ENCODE data around the gene WNK1. TPM values are rescaled to one million over a fixed set of nuclear protein-coding genes. Genes with fewer than 3 reads are reported as not detected.

WNK1 gene
- total and polyA plus RNA-seq, 11 donors: 59.9 to 373 (median 290) TPM

DNA sequence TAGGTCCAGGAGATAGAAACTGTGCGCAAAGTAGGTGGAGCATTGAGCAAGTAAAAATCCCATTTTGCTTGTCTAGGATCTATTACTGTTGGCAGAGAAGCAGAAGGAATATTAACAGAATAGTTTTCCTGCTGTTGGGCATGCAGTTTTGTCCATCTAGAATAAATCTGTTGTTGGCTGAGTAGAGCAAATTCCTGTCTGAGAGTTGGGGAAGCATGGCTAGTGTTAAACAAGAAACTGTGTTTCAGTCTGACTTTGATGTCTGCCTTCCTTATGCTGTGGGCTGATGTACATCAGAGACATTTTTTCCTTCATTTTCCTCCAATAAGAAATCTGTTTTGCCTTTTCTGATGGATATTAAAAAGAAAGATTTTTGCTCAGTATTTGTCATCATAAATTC is 99.0 kb downstream of the WNK1 start:
- intact Hi-C loops (cut with DNase I): no loop called here
- Histone ChIP-seq H3K4me3 (no peak overlapping the region), H3K27me3 (no peaks in the 10 kb centered on the region), H3K36me3 (peaks cover 0 to 2% (median 0%) of the 10 kb centered on the region in 9 donors), H3K27ac (peak overlapping the region in 3 of 12 donors; percentile 9 to 44 (median 33)), H3K9me3 (no peaks in the 10 kb centered on the region), H3K4me1 (peaks cover 0 to 53% (median 27%) of the 10 kb centered on the region in 12 donors)
- DNase-seq (no peak), ATAC-seq (no peak)
- TF ChIP-seq, protein P1, sequence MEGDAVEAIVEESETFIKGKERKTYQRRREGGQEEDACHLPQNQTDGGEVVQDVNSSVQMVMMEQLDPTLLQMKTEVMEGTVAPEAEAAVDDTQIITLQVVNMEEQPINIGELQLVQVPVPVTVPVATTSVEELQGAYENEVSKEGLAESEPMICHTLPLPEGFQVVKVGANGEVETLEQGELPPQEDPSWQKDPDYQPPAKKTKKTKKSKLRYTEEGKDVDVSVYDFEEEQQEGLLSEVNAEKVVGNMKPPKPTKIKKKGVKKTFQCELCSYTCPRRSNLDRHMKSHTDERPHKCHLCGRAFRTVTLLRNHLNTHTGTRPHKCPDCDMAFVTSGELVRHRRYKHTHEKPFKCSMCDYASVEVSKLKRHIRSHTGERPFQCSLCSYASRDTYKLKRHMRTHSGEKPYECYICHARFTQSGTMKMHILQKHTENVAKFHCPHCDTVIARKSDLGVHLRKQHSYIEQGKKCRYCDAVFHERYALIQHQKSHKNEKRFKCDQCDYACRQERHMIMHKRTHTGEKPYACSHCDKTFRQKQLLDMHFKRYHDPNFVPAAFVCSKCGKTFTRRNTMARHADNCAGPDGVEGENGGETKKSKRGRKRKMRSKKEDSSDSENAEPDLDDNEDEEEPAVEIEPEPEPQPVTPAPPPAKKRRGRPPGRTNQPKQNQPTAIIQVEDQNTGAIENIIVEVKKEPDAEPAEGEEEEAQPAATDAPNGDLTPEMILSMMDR (IDR thresholded peaks at IDR 0.05): no peak
- TF ChIP-seq POLR2A (IDR thresholded peaks at IDR 0.05): no peak
- WGBS, 4 donors: 86 to 95% (median 94%) methylated on average over 1 of the region's 1 CpG

DNA sequence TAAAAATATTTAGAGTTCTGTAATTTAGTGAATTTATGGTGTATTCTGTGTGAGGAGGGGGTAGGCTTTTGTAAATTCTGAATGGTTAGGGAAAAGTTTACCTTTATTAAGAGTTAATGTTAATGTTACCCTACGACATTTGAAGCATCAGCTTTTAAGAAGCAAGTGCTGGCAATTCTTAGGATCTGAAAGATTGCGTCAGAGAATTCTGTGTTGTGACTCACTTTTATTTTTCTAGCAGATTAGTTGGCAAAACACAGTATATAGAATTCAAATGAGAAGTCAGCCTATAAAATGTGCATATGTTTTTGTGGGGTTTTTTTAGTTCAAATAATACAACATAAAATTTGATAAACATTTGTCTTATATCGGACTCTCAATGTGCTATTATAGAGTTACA is 99.5 kb downstream of the WNK1 start:
- Histone ChIP-seq H3K27me3 (no peaks in the 10 kb centered on the region), H3K9me3 (no peaks in the 10 kb centered on the region), H3K36me3 (peaks cover 0 to 7% (median 3%) of the 10 kb centered on the region in 9 donors), H3K4me3 (no peak overlapping the region), H3K4me1 (peaks cover 0 to 51% (median 27%) of the 10 kb centered on the region in 12 donors), H3K27ac (peak overlapping the region in 2 of 12 donors; percentile 9 to 33)
- WGBS, 4 donors: 57 to 76% (median 65%) methylated on average over 3 of the region's 3 CpGs
- intact Hi-C loops (cut with DNase I): no loop called here
- no peak for TF ChIP-seq POLR2A (IDR thresholded peaks at IDR 0.05)
- TF ChIP-seq, protein P1 (IDR thresholded peaks at IDR 0.05): no peak
- DNase-seq: no peak
- ATAC-seq: peak in 1 of 4 donors; percentile 32

DNA sequence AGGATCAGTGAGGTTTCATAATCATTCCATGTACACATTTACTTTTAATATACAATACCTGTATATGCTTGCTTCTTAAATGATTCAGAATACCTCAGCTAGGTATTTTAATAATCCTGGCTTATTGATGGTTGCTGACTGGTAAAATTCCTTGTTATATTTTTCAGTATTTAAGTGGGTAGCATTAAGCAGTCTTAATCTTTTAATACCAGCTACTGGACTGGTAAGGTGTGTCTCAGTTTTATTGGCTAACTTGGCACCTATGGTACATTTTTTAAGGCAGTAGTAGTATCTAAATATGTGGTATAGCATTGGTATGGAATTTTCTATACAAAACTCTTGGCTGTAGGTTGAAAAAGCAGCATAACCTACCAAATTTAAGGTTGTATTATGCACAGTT is 100.5 kb downstream of the WNK1 start:
- no peak for DNase-seq
- intact Hi-C loops (cut with DNase I): no loop called here
- no peak overlapping the region for H3K27ac ChIP-seq
- peaks cover 0 to 17% (median 12%) of the 10 kb centered on the region in 9 donors for H3K36me3 ChIP-seq
- H3K27me3 ChIP-seq: no peaks in the 10 kb centered on the region
- no peaks in the 10 kb centered on the region for H3K9me3 ChIP-seq
- peaks cover 0 to 47% (median 27%) of the 10 kb centered on the region in 12 donors for H3K4me1 ChIP-seq
- no peak for ATAC-seq
- TF ChIP-seq POLR2A (IDR thresholded peaks at IDR 0.05): no peak
- TF ChIP-seq, protein P1 (IDR thresholded peaks at IDR 0.05): no peak
- H3K4me3 ChIP-seq: no peak overlapping the region

DNA sequence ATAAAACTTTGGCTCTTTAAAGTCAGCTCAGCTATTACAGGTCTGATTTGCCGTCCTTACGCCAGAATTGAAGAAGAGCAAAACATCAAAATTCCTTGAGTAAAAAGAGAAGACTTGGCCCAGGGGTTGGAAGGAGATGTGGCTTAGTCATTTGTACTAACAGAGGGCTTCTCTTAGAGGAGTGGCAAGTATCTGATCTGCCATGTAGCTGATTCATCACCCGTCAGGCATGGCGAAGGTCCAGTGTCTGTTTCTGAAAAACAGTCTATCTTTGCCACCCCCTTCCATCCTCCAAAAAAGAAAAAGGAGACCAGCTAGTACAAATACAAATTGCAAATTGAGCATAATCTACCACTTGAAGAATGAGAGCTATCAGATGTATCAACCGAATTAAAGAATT is 105.2 kb downstream of the WNK1 start:
- no peak overlapping the region for H3K4me3 ChIP-seq
- no peaks in the 10 kb centered on the region for H3K9me3 ChIP-seq
- TF ChIP-seq, protein P1 (IDR thresholded peaks at IDR 0.05): no peak
- no peak for TF ChIP-seq POLR2A (IDR thresholded peaks at IDR 0.05)
- intact Hi-C loops (cut with DNase I): no loop called here
- 82 to 92% (median 87%) methylated on average over 5 of the region's 5 CpGs for WGBS, 4 donors
- DNase-seq: no peak
- no peaks in the 10 kb centered on the region for H3K27me3 ChIP-seq
- peaks cover 0 to 64% (median 60%) of the 10 kb centered on the region in 9 donors for H3K36me3 ChIP-seq
- H3K4me1 ChIP-seq: peaks cover 0 to 14% (median 10%) of the 10 kb centered on the region in 12 donors
- peak in 3 of 4 donors; percentile 49 to 51 (median 49) for ATAC-seq
- H3K27ac ChIP-seq: peak overlapping the region in 1 of 12 donors; percentile 58

All from heart left ventricle (tissue), 16 donors.